GM12873 (cell line): ENCODE results near the gene BRAF.

Source experiments
- TF ChIP-seq, protein P1 (sequence below): IDR thresholded peaks from 2 replicates; pipeline ENCODE4 v1.5.1; 2012; ENCODE audit warnings: low read depth, mild to moderate bottlenecking, moderate library complexity, low read length, control low read depth; ENCODE audit not compliant: insufficient read depth; ENCODE audit errors: missing control alignments

Gene BRAF

DNA sequence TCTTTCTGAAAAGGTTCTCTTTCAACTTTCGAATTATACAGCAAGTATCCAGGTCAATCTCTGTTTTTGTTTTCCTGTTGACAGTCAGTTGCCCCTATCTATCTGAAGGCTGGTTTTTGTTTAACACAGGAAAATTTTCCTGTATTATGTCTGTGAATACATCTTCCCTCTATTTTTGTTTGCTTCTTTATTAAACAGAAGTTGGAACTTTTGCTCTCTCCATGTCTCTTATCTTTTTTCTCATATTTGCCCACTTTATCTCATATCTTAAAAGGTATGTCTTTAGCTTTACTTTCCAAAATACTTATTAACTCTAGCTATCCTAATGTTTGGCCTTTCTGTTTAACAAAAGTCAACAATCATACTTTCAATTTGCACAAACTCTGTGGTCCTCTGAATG, 95.0 kb downstream of the BRAF start:
- TF ChIP-seq, protein P1, sequence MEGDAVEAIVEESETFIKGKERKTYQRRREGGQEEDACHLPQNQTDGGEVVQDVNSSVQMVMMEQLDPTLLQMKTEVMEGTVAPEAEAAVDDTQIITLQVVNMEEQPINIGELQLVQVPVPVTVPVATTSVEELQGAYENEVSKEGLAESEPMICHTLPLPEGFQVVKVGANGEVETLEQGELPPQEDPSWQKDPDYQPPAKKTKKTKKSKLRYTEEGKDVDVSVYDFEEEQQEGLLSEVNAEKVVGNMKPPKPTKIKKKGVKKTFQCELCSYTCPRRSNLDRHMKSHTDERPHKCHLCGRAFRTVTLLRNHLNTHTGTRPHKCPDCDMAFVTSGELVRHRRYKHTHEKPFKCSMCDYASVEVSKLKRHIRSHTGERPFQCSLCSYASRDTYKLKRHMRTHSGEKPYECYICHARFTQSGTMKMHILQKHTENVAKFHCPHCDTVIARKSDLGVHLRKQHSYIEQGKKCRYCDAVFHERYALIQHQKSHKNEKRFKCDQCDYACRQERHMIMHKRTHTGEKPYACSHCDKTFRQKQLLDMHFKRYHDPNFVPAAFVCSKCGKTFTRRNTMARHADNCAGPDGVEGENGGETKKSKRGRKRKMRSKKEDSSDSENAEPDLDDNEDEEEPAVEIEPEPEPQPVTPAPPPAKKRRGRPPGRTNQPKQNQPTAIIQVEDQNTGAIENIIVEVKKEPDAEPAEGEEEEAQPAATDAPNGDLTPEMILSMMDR, result no peak

DNA sequence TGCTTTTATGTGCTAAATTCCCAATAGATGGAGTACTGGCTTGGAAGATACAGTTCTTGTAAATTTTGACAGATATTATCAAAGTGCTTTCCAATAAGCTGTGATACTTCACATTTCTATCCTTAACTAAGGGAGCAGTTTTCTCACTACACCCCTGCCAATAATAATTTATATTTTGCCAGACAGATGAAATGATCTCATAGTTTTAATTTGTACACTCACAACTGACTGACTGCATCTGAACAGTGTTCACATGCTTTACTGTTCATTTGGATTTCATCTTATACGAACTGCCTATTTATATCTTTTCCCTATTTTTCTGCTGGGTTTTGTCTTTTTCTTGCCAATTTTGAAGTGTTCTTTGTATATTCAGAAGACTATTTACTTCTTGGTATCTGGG, 96.0 kb downstream of the BRAF start:
- TF ChIP-seq, protein P1, result no peak

DNA sequence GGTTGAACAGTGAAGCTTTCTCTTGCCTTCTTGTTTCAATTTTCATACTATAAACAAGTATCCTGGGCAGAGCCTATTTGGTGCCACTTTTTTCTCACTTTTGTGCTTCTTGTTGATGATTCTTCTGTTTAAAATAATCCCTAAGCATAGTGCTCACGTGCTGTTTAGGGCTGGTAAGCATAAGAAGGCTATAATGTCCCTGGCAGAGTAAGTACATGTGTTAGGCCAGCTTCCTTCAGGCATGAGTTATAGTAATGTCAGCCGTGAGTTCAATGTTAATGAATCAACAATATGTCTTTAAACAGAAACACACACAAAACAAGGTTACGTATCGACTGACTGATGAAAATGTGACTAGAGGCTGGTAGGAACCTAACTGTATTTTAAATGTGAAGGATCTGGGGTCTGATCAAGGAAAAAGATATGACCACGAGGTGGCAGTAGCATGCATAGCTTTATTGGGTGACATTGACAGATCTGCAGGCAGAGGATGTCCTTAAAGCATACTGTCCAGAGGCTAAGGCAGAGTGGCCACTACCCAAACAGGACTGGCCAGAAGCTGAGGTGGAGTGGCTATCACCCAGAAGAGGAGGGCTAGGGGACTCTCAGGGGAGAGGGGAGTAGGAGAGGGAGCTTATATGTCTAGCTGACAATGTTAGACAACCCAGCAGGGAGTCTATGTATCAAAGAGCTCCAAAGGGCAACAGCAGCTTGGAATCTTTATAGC, 113.7 kb downstream of the BRAF start:
- TF ChIP-seq, protein P1, result peak; percentile 72

DNA sequence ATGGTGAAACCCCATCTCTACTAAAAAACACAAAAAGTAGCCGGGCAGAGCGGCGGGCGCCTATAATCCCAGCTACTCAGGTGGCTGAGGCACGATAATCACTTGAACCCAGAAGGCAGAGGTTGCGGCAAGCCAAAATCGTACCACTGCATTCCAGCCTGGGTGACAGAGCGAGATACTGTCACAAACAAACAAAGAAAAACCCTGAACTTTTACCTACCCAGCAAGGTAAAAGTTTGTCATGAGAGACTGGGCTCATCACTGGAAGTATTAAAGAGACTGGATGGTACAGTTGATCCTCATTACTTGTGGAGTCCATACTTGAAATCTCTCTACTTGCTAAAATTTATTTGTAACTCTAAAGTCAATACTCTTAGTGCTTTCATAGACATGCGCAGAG, 114.3 kb downstream of the BRAF start:
- TF ChIP-seq, protein P1, result no peak

DNA sequence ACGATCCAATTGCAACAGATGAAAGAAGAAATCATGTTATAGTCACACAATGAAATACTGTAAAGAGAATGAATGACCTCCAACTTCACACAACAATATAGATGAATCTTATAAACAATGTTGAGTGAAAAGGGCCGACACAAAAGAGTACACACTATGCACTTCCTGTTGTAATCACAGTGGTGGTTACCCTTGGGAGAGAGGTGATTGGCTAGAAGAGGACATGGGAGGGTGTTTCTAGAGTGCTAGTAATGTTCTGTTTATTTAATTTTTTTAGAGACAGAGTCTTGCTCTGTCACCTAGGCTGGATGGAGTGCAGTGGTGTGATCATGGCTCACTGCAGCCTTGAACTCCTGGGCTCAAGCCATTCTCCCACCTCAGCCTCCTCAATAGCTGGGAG, 145.8 kb downstream of the BRAF start:
- TF ChIP-seq, protein P1, result no peak

DNA sequence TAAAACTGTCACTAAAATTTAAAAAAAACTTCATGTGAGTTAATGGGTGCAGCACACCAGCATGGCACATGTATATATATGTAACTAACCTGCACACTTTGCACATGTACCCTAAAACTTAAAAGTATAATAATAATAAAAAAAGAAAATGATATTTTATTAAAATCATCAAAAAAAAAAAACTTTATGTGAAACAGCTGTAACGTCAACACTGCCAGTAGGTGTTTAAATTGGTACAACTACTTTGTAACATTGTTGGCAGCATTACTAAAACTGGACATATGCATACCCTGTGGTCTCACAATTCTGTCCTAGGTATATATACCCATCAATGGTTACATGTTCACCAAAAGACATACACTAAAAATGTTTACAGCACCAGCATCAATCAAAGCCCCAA, 146.2 kb downstream of the BRAF start:
- TF ChIP-seq, protein P1, result no peak

DNA sequence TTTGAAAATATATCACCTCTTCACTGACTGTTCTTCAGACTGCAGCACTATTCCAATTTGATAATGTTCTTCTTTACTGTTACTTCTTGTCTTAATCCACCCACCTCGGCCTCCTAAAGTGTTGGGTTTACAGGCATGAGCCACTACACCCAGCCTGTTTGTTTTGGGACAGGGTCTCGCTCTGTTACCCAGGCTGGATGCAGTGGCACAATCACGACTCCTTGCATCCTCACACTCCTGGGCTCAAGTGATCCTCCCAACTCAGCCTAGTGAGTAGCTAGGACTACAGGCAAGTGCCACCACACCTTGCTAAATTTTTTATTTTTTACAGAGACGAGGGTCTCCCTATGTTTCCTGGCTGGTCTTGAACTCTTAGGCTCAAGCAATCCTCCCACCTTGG, 150.4 kb downstream of the BRAF start:
- TF ChIP-seq, protein P1, result no peak
